Measurements from ENCODE around the gene APOH. TPM values are rescaled to one million over a fixed set of nuclear protein-coding genes. Genes with fewer than 3 reads are reported as not detected.
A peak's percentile ranks its signal among the peaks of the same experiment; 100 is the strongest.

The APOH gene
- total and polyA plus RNA-seq, 2 of the 13 experiments (the other 11 are each of a cell fraction or from before 2014, with no cell fraction given), result 4,846 to 5,748 TPM

DNA sequence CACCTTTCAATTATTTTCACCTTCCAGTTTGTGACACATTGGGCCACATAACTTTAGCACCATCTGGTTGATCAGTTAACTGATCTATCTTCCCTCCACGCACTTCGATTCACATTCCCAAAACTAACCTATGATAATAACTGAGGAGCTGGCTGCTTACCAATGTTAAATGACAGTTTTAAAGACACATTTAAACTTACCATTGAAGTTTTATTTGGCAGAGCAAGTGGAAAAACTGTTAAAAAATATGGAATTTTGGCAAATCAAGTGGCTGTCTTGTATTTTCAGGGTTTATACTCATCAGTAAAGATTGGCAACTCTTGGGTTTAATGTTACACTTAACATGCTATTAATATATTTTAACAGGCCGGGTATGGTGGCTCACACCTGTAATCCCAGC, 5.4 kb upstream of the APOH start (continued):
- no peak for TF ChIP-seq ZBTB40 (IDR thresholded peaks at IDR 0.05)
- TF ChIP-seq ZBTB40 (CRISPR knock-in tag; IDR thresholded peaks at IDR 0.05), result no peak
- no peak for TF ChIP-seq UBTF (CRISPR knock-in tag; IDR thresholded peaks at IDR 0.05)
- no peak for TF ChIP-seq ZNF703 (CRISPR knock-in tag; IDR thresholded peaks at IDR 0.05; ENCODE audit: borderline replicate concordance)
- no peak for TF ChIP-seq NONO (IDR thresholded peaks at IDR 0.05)
- TF ChIP-seq NONO (CRISPR knock-in tag; conservative IDR thresholded peaks at IDR 0.05), result 0 out of 2 replicates have a peak, but pooled peaks have one; percentile 11
- TF ChIP-seq, protein P1, sequence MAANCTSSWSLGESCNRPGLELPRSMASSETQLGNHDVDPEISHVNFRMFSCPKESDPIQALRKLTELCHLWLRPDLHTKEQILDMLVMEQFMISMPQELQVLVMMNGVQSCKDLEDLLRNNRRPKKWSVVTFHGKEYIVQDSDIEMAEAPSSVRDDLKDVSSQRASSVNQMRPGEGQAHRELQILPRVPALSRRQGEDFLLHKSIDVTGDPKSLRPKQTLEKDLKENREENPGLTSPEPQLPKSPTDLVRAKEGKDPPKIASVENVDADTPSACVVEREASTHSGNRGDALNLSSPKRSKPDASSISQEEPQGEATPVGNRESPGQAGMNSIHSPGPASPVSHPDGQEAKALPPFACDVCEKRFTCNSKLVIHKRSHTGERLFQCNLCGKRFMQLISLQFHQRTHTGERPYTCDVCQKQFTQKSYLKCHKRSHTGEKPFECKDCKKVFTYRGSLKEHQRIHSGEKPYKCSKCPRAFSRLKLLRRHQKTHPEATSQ (CRISPR knock-in tag; IDR thresholded peaks at IDR 0.05; ENCODE audit: borderline replicate concordance), result no peak
- no peak for TF ChIP-seq ZNF577 (CRISPR knock-in tag; IDR thresholded peaks at IDR 0.05; ENCODE audit: borderline replicate concordance, low read depth)
- no peak for TF ChIP-seq CHD2 (IDR thresholded peaks at IDR 0.05; ENCODE audit: low read depth, low read length)

Measured in HepG2 (cell line).